ENCODE measurements around the gene TBX2. TPM values are rescaled to one million over a fixed set of nuclear protein-coding genes. Genes with fewer than 3 reads are reported as not detected.

TBX2 gene
- total RNA-seq, 1 donor from 2014 or later = not detected

DNA sequence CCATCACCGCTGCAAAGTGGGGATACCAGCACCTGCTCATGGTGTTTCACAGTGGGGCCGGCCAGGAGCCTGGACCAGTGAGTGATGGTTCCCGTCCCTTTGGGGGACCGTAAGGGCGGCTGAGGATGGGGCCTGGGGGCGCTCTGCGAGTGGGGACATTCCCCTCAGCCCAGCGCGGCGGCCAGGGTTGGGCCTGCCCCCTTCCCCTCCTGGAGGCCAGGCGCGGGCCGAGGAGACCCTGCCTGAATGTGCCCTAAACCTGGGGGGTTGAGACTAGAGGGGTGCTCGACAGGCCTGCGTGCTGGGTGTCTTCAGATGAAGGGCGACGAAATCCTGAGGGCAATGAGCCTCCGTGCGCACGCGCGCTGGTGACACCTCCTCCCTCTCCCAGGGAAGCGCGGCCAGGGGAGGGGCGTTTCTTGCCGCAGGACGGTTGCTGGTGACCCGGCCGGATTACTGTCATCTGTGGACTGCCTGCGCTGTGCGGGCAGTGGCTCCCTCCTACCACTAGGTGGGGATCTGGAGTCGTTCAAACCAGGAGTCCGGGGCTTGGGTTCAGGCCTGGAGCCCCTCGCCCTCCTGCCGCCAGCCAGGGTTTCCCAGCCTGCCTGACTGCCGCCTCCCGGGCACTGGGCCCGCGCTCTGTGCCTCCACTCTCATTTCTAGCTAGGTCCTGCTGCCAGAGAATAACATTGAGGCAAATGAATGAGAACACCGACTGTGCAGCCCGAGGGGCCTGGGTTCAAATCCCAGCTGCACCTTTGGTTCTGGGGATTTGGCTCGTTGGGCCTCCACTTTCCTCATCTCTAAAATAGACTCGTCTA, 17.1 kb downstream of the TBX2 start:
- no peaks in the 10 kb centered on the region for H3K36me3 Mint-ChIP-seq (ENCODE audit: low read depth)
- H3K27ac Mint-ChIP-seq = no peak overlapping the region
- intact Hi-C loops (cut with micrococcal nuclease) = loop anchor here (5.0 kb wide), 1 partner anchor 166 kb away; no protein-coding TSS in a partner anchor
- no peak overlapping the region for H3K4me3 Mint-ChIP-seq
- DNase-seq (ENCODE audit: low spot score) = peak; percentile 44
- no peaks in the 10 kb centered on the region for H3K9me3 Mint-ChIP-seq
- H3K27me3 Mint-ChIP-seq (ENCODE audit: insufficient read depth) = peaks cover 34% of the 10 kb centered on the region
- no peaks in the 10 kb centered on the region for H3K4me1 Mint-ChIP-seq (ENCODE audit: low read depth)

- Mint-ChIP-seq H3K27me3 (ENCODE audit: insufficient read depth) (peaks cover 35% of the 10 kb centered on the region), H3K27ac (no peak overlapping the region), H3K4me1 (ENCODE audit: low read depth) (no peaks in the 10 kb centered on the region), H3K36me3 (ENCODE audit: low read depth) (no peaks in the 10 kb centered on the region), H3K4me3 (no peak overlapping the region), H3K9me3 (no peaks in the 10 kb centered on the region)
- no peak for DNase-seq (ENCODE audit: low spot score)
- intact Hi-C loops (cut with micrococcal nuclease) = loop anchor here (2.0 to 5.0 kb wide), 2 partner anchors 20 to 164 kb away; no protein-coding TSS in a partner anchor
Measured at GRCh38 chr17:61418449-61418848, 18.8 kb downstream of the TBX2 start.

- no peak overlapping the region for H3K27ac Mint-ChIP-seq
- H3K36me3 Mint-ChIP-seq (ENCODE audit: low read depth) = no peaks in the 10 kb centered on the region
- intact Hi-C loops (cut with micrococcal nuclease) = loop anchor here (2.0 to 5.0 kb wide), 2 partner anchors 19 to 163 kb away; no protein-coding TSS in a partner anchor
- H3K9me3 Mint-ChIP-seq = no peaks in the 10 kb centered on the region
- no peaks in the 10 kb centered on the region for H3K4me1 Mint-ChIP-seq (ENCODE audit: low read depth)
- H3K27me3 Mint-ChIP-seq (ENCODE audit: insufficient read depth) = peaks cover 31% of the 10 kb centered on the region
- no peak for DNase-seq (ENCODE audit: low spot score)
- no peak overlapping the region for H3K4me3 Mint-ChIP-seq
Measured at GRCh38 chr17:61419496-61420046, 19.9 kb downstream of the TBX2 start.

GRCh38 chr17:61420052-61420451, 20.4 kb downstream of the TBX2 start:
- H3K36me3 Mint-ChIP-seq (ENCODE audit: low read depth) = no peaks in the 10 kb centered on the region
- no peaks in the 10 kb centered on the region for H3K9me3 Mint-ChIP-seq
- H3K27ac Mint-ChIP-seq = no peak overlapping the region
- intact Hi-C loops (cut with micrococcal nuclease) = no loop called here
- H3K4me3 Mint-ChIP-seq = no peak overlapping the region
- H3K27me3 Mint-ChIP-seq (ENCODE audit: insufficient read depth) = peaks cover 29% of the 10 kb centered on the region
- no peak for DNase-seq (ENCODE audit: low spot score)
- H3K4me1 Mint-ChIP-seq (ENCODE audit: low read depth) = no peaks in the 10 kb centered on the region

GRCh38 chr17:61420745-61421398, 21.2 kb downstream of the TBX2 start:
- Mint-ChIP-seq H3K4me3 (no peak overlapping the region), H3K9me3 (no peaks in the 10 kb centered on the region), H3K36me3 (ENCODE audit: low read depth) (no peaks in the 10 kb centered on the region), H3K27ac (no peak overlapping the region), H3K4me1 (ENCODE audit: low read depth) (no peaks in the 10 kb centered on the region), H3K27me3 (ENCODE audit: insufficient read depth) (peaks cover 22% of the 10 kb centered on the region)
- DNase-seq (ENCODE audit: low spot score) = no peak
- intact Hi-C loops (cut with micrococcal nuclease) = no loop called here

DNA sequence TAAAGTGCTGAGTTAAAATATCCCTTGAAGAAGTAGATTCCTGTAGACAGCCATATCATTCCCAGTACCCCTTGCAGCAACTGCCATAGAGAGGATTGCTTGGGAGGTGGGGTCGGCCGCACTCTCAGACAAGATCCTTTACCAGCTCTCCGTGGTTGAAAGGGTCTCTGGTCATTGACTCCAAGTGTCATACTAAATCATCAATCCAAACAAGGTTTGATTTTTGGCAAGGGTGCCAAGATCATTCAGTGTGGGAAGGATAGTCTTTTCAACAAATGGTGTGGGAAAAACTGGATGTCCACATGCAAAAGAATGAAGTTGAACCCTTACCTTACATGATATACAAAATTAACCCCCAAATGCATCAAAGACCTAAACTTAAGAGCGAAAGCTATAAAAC, 21.8 kb downstream of the TBX2 start:
- Mint-ChIP-seq H3K4me3 (no peak overlapping the region), H3K9me3 (no peaks in the 10 kb centered on the region), H3K36me3 (ENCODE audit: low read depth) (no peaks in the 10 kb centered on the region), H3K27ac (no peak overlapping the region), H3K27me3 (ENCODE audit: insufficient read depth) (peaks cover 18% of the 10 kb centered on the region), H3K4me1 (ENCODE audit: low read depth) (no peaks in the 10 kb centered on the region)
- intact Hi-C loops (cut with micrococcal nuclease) = no loop called here
- DNase-seq (ENCODE audit: low spot score) = no peak

DNA sequence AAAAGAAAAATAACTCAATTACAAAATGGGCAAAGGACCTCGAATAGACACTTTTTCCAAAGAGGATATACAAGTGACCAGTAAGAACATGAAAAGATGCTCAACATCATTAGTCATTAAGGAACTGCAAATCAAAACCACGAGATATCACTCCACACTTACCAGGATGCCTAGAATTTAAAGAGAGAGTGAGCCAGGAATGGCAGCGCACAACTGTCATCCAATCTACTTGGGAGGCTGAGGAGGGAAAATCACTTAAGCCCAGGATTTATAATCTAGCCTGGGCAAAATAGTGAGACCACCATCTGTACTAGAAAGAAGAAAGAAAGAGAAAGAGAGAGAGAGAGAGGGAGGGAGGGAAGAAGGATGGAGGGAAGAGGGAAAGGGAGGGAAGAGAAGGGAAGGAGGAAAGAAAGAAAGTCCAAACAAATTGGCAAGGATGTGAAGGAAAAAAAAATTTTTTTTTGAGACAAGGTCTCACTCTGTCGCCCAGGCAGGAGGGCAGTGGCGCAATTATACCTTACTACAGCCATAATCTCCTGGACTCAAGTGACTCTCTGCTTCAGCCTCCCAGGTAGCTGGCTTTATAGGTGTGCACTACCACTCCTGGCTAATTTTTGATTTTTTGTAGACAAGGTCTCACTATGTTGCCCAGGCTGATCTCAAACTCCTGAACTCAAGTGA, 22.6 kb downstream of the TBX2 start:
- Mint-ChIP-seq H3K4me1 (ENCODE audit: low read depth) (no peaks in the 10 kb centered on the region), H3K9me3 (no peaks in the 10 kb centered on the region), H3K36me3 (ENCODE audit: low read depth) (no peaks in the 10 kb centered on the region), H3K27me3 (ENCODE audit: insufficient read depth) (peaks cover 18% of the 10 kb centered on the region), H3K27ac (no peak overlapping the region), H3K4me3 (no peak overlapping the region)
- intact Hi-C loops (cut with micrococcal nuclease) = no loop called here
- DNase-seq (ENCODE audit: low spot score) = no peak

- no peak for DNase-seq (ENCODE audit: low spot score)
- intact Hi-C loops (cut with micrococcal nuclease) = no loop called here
- no peaks in the 10 kb centered on the region for H3K9me3 Mint-ChIP-seq
- H3K27ac Mint-ChIP-seq = no peak overlapping the region
- H3K27me3 Mint-ChIP-seq (ENCODE audit: insufficient read depth) = peaks cover 18% of the 10 kb centered on the region
- no peaks in the 10 kb centered on the region for H3K4me1 Mint-ChIP-seq (ENCODE audit: low read depth)
- H3K36me3 Mint-ChIP-seq (ENCODE audit: low read depth) = no peaks in the 10 kb centered on the region
- no peak overlapping the region for H3K4me3 Mint-ChIP-seq
Measured at GRCh38 chr17:61422869-61423268, 23.2 kb downstream of the TBX2 start.

- Mint-ChIP-seq H3K4me1 (ENCODE audit: low read depth) (no peaks in the 10 kb centered on the region), H3K9me3 (no peaks in the 10 kb centered on the region), H3K4me3 (no peak overlapping the region), H3K27me3 (ENCODE audit: insufficient read depth) (peaks cover 18% of the 10 kb centered on the region), H3K27ac (no peak overlapping the region), H3K36me3 (ENCODE audit: low read depth) (no peaks in the 10 kb centered on the region)
- intact Hi-C loops (cut with micrococcal nuclease) = no loop called here
- DNase-seq (ENCODE audit: low spot score) = no peak
Measured at GRCh38 chr17:61423967-61424649, 24.5 kb downstream of the TBX2 start.

DNA sequence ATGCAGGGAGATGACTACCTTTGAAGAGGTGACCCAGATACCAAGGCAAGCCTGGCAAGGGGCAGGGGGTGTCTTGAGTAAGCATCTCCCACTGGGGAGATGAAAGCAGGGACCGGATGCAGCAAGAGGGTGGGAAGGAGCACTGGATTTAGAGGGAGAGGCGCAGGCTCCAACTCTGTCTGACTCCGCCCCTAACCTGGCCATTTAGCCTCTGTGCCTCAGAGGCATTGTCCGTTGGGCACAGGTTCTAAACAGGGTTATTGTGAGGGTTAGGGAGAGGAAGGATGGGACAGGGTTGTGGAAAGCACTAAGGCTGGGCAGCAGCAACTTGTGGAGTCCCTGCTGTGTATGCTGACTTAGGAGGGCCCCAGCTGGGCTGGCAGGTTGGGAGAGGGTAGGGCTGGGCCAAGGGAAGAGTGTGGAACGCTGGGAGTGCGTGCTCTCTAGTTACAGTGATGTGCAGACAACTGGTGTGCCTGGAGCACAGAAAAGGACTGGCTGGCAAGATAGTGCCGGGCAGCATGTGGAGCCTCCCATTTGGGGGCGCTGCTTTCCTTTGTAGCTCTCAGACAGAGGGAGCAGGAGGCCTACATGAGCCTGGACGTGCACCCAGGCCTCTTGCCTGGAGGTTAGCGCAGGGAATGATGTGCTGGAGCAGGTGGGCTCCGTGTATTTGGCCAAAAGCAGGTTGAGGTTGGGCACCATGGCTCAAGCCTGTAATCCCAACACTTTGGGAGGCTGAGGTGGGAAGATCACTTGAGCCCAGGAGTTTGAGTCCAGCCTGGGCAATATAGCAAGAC, 26.2 kb downstream of the TBX2 start:
- H3K27me3 Mint-ChIP-seq (ENCODE audit: insufficient read depth) = peaks cover 10% of the 10 kb centered on the region

DNA sequence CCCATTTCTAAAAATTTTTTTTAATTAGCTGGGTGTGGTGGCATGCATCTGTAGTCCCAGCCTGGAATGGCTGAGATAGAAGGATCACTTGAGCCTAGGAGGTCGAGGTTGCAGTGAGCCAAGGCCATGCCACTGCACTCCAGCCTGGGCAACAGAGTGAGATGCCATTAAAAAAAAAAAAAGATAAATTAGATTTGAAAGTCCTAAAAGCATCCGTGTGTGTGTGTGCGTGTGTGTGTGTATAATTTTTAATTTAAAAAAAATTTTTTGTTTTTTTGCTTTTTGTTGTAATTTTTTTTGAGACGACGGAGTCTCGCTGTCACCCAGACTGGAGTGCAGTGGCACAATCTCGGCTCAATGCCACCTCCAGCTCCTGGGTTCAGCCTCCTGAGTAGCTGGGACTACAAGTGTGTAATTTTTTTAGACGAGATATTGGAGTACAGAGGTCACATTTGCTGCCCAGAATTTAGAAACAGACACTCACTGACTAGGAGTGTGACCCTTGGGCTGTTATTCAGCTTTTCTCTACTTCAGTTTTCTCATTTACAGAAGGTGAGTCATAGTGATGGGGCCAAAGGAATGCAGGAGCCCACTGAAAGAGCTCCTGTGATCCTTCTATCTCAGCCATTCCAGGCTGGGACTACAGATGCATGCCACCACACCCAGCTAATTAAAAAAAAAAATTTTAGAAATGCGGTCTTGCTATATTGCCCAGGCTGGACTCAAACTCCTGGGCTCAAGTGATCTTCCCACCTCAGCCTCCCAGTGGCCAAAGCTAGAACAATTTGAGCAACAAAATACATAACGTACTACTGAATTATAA, 27.1 kb downstream of the TBX2 start:
- Mint-ChIP-seq H3K27me3 (ENCODE audit: insufficient read depth) (peaks cover 15% of the 10 kb centered on the region), H3K4me1 (ENCODE audit: low read depth) (no peaks in the 10 kb centered on the region), H3K4me3 (no peak overlapping the region), H3K9me3 (no peaks in the 10 kb centered on the region), H3K36me3 (ENCODE audit: low read depth) (no peaks in the 10 kb centered on the region), H3K27ac (no peak overlapping the region)
- intact Hi-C loops (cut with micrococcal nuclease) = no loop called here
- no peak for DNase-seq (ENCODE audit: low spot score)

More for the DNA sequence above, 26.2 kb downstream of the TBX2 start:
- H3K27ac Mint-ChIP-seq = no peak overlapping the region
- H3K4me1 Mint-ChIP-seq (ENCODE audit: low read depth) = no peaks in the 10 kb centered on the region
- H3K4me3 Mint-ChIP-seq = no peak overlapping the region
- H3K36me3 Mint-ChIP-seq (ENCODE audit: low read depth) = no peaks in the 10 kb centered on the region
- DNase-seq (ENCODE audit: low spot score) = no peak
- no peaks in the 10 kb centered on the region for H3K9me3 Mint-ChIP-seq
- intact Hi-C loops (cut with micrococcal nuclease) = no loop called here
